ENCODE results near the gene FBXW8. TPM values are rescaled to one million over a fixed set of nuclear protein-coding genes. Genes with fewer than 3 reads are reported as not detected.

The FBXW8 gene
- polyA plus RNA-seq, 1 donor (not counting 4 experiments of a cell fraction or from before 2014, with no cell fraction given): 5.0 TPM

- H2AFZ ChIP-seq (ENCODE audit: control insufficient read depth, low read length): no peak overlapping the region
- H3K9me1 ChIP-seq (ENCODE audit: control insufficient read depth, extremely low read depth, insufficient read depth, low read length): no peaks in the 10 kb centered on the region
- H3K79me2 ChIP-seq (ENCODE audit: control insufficient read depth, insufficient read depth, low read length): no peaks in the 10 kb centered on the region
- DNase-seq (ENCODE audit: low read depth, low spot score) (no peak), FAIRE-seq (no peak)
- H3K9ac ChIP-seq (ENCODE audit: control insufficient read depth, extremely low read depth, insufficient read depth, low read length): no peak overlapping the region
- H4K20me1 ChIP-seq (ENCODE audit: control insufficient read depth, extremely low read depth, insufficient read depth, low read length): no peaks in the 10 kb centered on the region
- dilution Hi-C loops (cut with MboI; ENCODE audit: extremely low pct_ligation_motif_present, low sequenced_read_pairs): no loop called here
- H3K9me3 ChIP-seq (ENCODE audit: control insufficient read depth, low read depth, low read length): no peaks in the 10 kb centered on the region
- TF ChIP-seq CTCF (optimal IDR thresholded peaks at IDR 0.05 in 1 of 3, IDR thresholded peaks at IDR 0.05 in 1 of 3, conservative IDR thresholded peaks at IDR 0.05 in 1 of 3; ENCODE audit: extremely low read depth in 1 of 3, insufficient read depth in 2 of 3, low read length in 3 of 3) (no peak), EZH2 (IDR thresholded peaks at IDR 0.05; ENCODE audit: low read length) (no peak)
- no peak overlapping the region for H3K27ac ChIP-seq (ENCODE audit: control insufficient read depth, insufficient read depth, low read length)
- H3K4me3 ChIP-seq (ENCODE audit: control insufficient read depth in 2 of 3, extremely low read depth in 1 of 3, insufficient read depth in 2 of 3, low read depth in 1 of 3, low read length in 3 of 3): no peak overlapping the region
- no peaks in the 10 kb centered on the region for H3K36me3 ChIP-seq (ENCODE audit: control insufficient read depth in 2 of 2, extremely low read depth in 1 of 2, insufficient read depth in 2 of 2, low read length in 2 of 2)
- no peaks in the 10 kb centered on the region for H3K4me1 ChIP-seq (ENCODE audit: control insufficient read depth, extremely low read depth, insufficient read depth, low read length)
- no peaks in the 10 kb centered on the region for H3K27me3 ChIP-seq (ENCODE audit: control insufficient read depth, extremely low read depth, insufficient read depth, low read length)
- no peak overlapping the region for H3K4me2 ChIP-seq (ENCODE audit: control insufficient read depth, extremely low read depth, insufficient read depth, low read depth, low read length)
Measured at GRCh38 chr12:116890330-116890729, 20.4 kb upstream of the FBXW8 start.

- H3K36me3 ChIP-seq (ENCODE audit: control insufficient read depth in 2 of 2, extremely low read depth in 1 of 2, insufficient read depth in 2 of 2, low read length in 2 of 2): no peaks in the 10 kb centered on the region
- H3K4me3 ChIP-seq (ENCODE audit: control insufficient read depth in 2 of 3, extremely low read depth in 1 of 3, insufficient read depth in 2 of 3, low read depth in 1 of 3, low read length in 3 of 3): no peak overlapping the region
- H4K20me1 ChIP-seq (ENCODE audit: control insufficient read depth, extremely low read depth, insufficient read depth, low read length): no peaks in the 10 kb centered on the region
- DNase-seq (ENCODE audit: low read depth, low spot score) (no peak), FAIRE-seq (no peak)
- TF ChIP-seq EZH2 (IDR thresholded peaks at IDR 0.05; ENCODE audit: low read length) (no peak), CTCF (optimal IDR thresholded peaks at IDR 0.05 in 1 of 3, IDR thresholded peaks at IDR 0.05 in 1 of 3, conservative IDR thresholded peaks at IDR 0.05 in 1 of 3; ENCODE audit: extremely low read depth in 1 of 3, insufficient read depth in 2 of 3, low read length in 3 of 3) (no peak)
- H3K4me1 ChIP-seq (ENCODE audit: control insufficient read depth, extremely low read depth, insufficient read depth, low read length): no peaks in the 10 kb centered on the region
- dilution Hi-C loops (cut with MboI; ENCODE audit: extremely low pct_ligation_motif_present, low sequenced_read_pairs): no loop called here
- no peak overlapping the region for H3K27ac ChIP-seq (ENCODE audit: control insufficient read depth, insufficient read depth, low read length)
- H3K9me3 ChIP-seq (ENCODE audit: control insufficient read depth, low read depth, low read length): no peaks in the 10 kb centered on the region
- H3K9me1 ChIP-seq (ENCODE audit: control insufficient read depth, extremely low read depth, insufficient read depth, low read length): no peaks in the 10 kb centered on the region
- no peaks in the 10 kb centered on the region for H3K27me3 ChIP-seq (ENCODE audit: control insufficient read depth, extremely low read depth, insufficient read depth, low read length)
- H3K9ac ChIP-seq (ENCODE audit: control insufficient read depth, extremely low read depth, insufficient read depth, low read length): no peak overlapping the region
- no peak overlapping the region for H3K4me2 ChIP-seq (ENCODE audit: control insufficient read depth, extremely low read depth, insufficient read depth, low read depth, low read length)
- H3K79me2 ChIP-seq (ENCODE audit: control insufficient read depth, insufficient read depth, low read length): no peaks in the 10 kb centered on the region
- no peak overlapping the region for H2AFZ ChIP-seq (ENCODE audit: control insufficient read depth, low read length)
Measured at GRCh38 chr12:116891019-116891418, 19.7 kb upstream of the FBXW8 start.

All from keratinocyte (primary cell).